ENCODE measurements around the gene GFRA1.

GFRA1 gene

DNA sequence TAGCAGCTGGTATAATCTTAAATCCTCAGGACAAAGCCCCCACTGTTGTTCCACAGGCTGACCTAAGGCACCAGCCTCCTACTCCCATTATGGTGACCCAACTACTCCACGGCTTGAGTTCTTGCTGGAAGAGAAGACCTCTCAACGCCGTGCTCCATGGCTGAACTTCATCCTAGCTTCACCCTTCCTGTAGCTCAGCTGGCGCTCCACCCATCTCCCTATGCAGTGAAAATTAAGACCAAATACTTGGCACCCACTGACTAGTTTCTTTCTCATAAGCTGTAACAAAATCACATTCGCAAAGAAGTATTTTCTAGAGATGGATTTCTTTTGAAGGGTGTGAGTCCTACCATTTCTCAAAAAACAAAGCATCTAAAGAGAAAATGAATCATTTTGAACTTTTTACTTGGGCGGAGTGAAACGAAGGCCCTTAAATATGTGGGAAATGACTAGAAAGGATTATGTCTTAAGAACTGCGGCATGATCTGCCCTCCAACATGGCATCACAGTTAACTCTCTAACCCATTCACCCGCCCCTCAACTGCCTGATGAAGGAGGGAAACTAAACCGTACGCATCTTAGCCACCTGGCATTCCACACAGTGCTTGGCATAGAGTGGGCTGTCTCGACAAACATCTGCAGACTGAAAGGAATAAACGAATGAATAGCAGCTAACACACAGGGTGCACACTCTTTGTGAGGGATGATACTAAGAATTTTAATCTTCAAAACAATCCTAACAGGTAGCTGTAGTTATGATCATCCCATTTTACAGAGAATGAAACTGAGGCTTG is 32.7 kb downstream of the GFRA1 start:
- CTCF ChIA-PET = interaction anchor here (0.6 kb wide), 1 partner anchor 1078 kb away, joined by 3 read pairs; no protein-coding TSS in a partner anchor
- Mint-ChIP-seq H3K27me3 (no peaks in the 10 kb centered on the region), H3K27ac (no peak overlapping the region), H3K36me3 (no peaks in the 10 kb centered on the region), H3K4me3 (no peak overlapping the region), H3K9me3 (peaks cover 1% of the 10 kb centered on the region), H3K4me1 (no peaks in the 10 kb centered on the region)
- DNase-seq = no peak

DNA sequence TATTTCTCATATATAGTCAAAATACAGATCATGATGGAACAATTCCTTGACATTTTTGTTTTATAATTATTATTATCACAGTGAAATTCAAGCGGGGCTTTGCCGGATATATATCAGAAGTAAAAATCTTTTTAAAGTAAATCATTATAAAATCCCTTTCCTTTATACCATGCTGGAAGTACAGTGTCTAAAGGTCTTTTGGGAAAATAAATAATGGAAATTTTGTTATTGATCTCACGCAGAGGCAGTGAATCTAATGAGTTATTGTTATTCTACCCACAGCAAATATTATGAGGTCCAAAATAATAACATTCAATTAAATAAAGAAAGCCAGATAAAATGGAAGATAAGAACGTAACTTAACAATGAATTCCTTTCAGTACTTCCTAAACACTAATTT is 33.8 kb downstream of the GFRA1 start:
- Mint-ChIP-seq H3K4me1 (no peaks in the 10 kb centered on the region), H3K27me3 (no peaks in the 10 kb centered on the region), H3K27ac (no peak overlapping the region), H3K9me3 (peaks cover 3% of the 10 kb centered on the region), H3K36me3 (no peaks in the 10 kb centered on the region), H3K4me3 (no peak overlapping the region)
- no peak for DNase-seq
- CTCF ChIA-PET = no interaction called here

DNA sequence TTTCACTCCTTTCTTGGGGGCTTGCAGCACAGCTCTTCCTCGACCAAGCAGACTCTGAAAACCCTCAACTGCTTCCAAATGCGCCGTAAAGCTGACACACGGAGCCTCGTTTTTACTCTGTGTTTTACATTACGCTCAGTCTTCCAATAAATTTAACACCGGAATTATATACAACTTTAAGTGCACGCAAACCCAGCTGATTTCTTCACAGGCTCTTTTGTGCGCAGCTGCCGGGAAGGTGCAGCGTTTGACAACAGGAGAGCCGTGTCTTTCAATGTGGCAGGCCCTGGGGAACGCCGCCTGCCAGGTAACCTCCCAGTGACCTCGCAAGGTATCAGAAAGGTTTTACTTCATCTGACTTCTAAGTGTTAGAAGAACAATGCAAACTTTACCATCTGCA is 35.0 kb downstream of the GFRA1 start:
- H3K27ac Mint-ChIP-seq = no peak overlapping the region
- DNase-seq = no peak
- H3K27me3 Mint-ChIP-seq = no peaks in the 10 kb centered on the region
- no peaks in the 10 kb centered on the region for H3K36me3 Mint-ChIP-seq
- H3K4me1 Mint-ChIP-seq = no peaks in the 10 kb centered on the region
- H3K4me3 Mint-ChIP-seq = no peak overlapping the region
- CTCF ChIA-PET = no interaction called here
- peaks cover 3% of the 10 kb centered on the region for H3K9me3 Mint-ChIP-seq

DNA sequence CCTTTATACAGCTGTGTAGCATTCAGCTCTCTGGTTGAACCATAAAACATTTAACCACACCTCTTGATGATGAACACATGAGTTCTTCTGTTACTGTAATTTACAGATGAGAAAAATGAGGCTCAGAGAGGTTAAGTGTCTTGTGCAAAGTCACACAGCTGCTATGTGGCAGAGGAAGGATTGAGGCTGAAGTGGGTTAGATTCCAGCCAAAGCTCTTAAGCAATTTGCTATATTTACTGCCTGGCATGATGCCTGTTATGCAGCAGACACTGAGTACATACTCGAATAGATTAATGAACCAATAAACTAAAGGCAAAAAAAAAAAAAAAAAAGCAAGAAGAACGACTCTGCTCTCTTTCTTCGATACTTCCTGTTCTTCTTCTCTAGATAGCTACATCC is 35.7 kb downstream of the GFRA1 start:
- H3K4me3 Mint-ChIP-seq = no peak overlapping the region
- no peaks in the 10 kb centered on the region for H3K36me3 Mint-ChIP-seq
- no peaks in the 10 kb centered on the region for H3K4me1 Mint-ChIP-seq
- H3K27ac Mint-ChIP-seq = no peak overlapping the region
- no peak for DNase-seq
- H3K27me3 Mint-ChIP-seq = no peaks in the 10 kb centered on the region
- CTCF ChIA-PET = no interaction called here
- peaks cover 3% of the 10 kb centered on the region for H3K9me3 Mint-ChIP-seq

DNA sequence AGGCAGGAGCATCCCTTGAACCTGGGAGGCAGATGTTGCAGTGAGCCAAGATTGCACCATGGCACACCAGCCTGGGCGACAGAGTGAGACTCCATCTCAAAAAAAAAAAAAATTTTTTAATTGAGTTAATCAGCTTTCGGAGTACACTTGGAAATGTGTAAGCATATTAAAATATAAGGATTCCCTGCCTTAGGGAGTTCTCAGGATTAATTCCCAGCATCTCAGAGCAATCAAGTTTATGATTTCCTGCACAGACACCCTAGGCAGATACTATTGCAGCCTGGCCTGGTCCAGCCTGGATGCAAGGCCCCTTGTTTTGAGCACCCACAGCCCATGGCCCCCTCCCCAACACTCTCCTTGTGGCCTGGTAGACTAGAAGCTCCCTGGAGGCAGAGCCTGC is 39.8 kb downstream of the GFRA1 start:
- Mint-ChIP-seq H3K36me3 (no peaks in the 10 kb centered on the region), H3K27me3 (no peaks in the 10 kb centered on the region), H3K27ac (no peak overlapping the region), H3K4me1 (no peaks in the 10 kb centered on the region), H3K4me3 (no peak overlapping the region), H3K9me3 (peaks cover 3% of the 10 kb centered on the region)
- DNase-seq = no peak
- CTCF ChIA-PET = no interaction called here

DNA sequence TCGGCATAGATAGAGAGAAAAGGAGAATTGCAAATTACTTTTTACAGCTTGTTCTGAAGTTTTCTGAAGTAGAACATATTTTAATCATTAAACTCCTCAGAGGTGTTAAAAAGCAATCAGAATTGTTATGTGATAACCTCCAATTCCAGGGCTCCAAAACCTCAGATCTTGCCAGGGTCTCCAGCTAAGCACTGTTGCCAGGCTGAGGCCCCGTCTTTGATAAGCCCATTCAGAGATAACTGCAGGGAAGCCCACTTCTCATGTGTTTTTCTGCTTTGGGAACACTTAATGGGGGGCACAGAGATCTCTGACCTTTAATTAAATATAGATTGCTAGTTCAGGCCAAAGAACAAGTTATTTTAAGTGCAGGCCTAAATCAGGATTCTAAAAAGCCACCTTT is 40.4 kb downstream of the GFRA1 start:
- Mint-ChIP-seq H3K27ac (no peak overlapping the region), H3K4me1 (no peaks in the 10 kb centered on the region), H3K4me3 (no peak overlapping the region), H3K9me3 (peaks cover 3% of the 10 kb centered on the region), H3K36me3 (no peaks in the 10 kb centered on the region), H3K27me3 (no peaks in the 10 kb centered on the region)
- CTCF ChIA-PET = no interaction called here
- DNase-seq = no peak

DNA sequence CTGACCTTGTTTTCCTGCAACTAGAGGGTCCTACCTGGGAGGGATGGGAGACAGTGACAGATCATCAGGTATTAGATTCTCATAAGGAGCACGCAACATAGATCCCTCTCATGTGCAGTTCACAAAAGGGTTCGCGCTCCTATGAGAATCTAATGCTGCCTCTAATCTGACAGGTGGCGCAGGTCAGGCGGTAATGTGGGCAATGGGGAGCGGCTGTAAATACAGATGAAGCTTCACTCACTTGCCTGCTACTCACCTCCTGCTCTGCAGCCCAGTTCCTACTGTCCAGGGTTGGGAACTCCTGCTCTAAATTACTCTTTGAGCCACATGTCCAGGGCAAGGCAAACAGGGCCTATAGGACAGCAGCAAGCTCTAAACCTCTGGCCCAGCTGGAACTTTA is 46.2 kb downstream of the GFRA1 start:
- no peak overlapping the region for H3K4me3 Mint-ChIP-seq
- H3K27me3 Mint-ChIP-seq = no peaks in the 10 kb centered on the region
- CTCF ChIA-PET = no interaction called here
- H3K27ac Mint-ChIP-seq = no peak overlapping the region
- H3K4me1 Mint-ChIP-seq = no peaks in the 10 kb centered on the region
- H3K36me3 Mint-ChIP-seq = no peaks in the 10 kb centered on the region
- no peak for DNase-seq
- H3K9me3 Mint-ChIP-seq = no peaks in the 10 kb centered on the region

DNA sequence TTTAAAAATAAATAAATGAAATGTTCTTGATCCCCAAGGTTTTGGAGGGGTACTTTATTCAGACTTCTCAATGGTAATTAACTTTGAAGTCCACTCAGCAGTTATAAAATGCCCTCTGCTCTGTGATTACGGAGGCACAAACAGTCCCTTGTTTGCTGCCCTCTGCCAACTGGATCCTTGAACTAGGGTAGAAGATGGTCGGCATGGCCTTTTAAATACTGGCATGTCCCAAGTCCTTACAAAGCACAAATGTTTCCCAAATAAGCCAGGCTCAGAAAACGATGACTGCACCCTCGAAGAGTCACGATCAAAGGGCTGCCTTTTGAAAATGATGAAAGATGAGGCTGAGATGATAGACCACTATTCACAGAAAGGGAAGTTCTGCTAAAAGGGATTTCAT is 47.0 kb downstream of the GFRA1 start:
- CTCF ChIA-PET = no interaction called here
- no peak overlapping the region for H3K4me3 Mint-ChIP-seq
- no peaks in the 10 kb centered on the region for H3K9me3 Mint-ChIP-seq
- DNase-seq = no peak
- H3K36me3 Mint-ChIP-seq = no peaks in the 10 kb centered on the region
- H3K27me3 Mint-ChIP-seq = no peaks in the 10 kb centered on the region
- peak overlapping the region; percentile 56 for H3K27ac Mint-ChIP-seq
- no peaks in the 10 kb centered on the region for H3K4me1 Mint-ChIP-seq

DNA sequence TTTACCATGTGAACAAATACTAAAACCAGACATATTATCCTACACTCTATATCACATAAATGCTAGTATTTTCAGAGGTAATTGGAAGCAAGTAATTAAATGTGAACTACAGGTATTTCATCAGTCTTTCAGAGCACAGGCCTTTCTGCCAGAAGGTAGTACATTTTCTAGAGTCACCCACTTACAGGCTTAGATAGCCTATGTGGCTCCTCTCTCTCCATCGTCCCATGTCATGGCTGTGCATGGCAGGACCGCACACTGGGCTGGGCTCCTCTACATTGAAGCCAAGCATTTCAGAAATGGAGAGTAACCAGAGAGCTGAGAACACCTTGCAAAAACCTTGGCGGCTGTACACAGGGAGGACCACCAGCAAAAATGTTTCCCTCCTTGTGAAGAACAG is 49.7 kb downstream of the GFRA1 start:
- no peak overlapping the region for H3K4me3 Mint-ChIP-seq
- H3K9me3 Mint-ChIP-seq = no peaks in the 10 kb centered on the region
- H3K27me3 Mint-ChIP-seq = no peaks in the 10 kb centered on the region
- no peak overlapping the region for H3K27ac Mint-ChIP-seq
- no peak for DNase-seq
- no peaks in the 10 kb centered on the region for H3K4me1 Mint-ChIP-seq
- CTCF ChIA-PET = no interaction called here
- no peaks in the 10 kb centered on the region for H3K36me3 Mint-ChIP-seq

DNA sequence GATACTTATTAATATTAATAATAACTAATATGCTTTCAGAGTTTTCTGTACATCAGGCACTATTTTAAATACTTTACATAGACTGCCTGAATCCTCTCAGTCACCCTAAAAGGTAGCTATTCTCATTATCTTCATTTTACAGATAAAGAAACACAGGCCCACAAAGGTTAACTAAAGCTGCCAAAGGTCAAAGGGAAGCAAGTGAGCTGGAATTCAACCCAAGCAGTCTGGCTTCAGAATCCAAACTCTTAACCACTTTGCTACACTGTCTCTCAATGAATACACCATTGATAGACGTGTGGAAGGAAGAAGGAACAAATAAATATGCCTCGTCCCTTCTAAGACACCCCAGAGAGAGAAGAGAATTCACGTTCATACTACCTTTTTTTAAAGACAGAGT is 52.0 kb downstream of the GFRA1 start:
- Mint-ChIP-seq H3K27me3 (no peaks in the 10 kb centered on the region), H3K36me3 (no peaks in the 10 kb centered on the region)
- CTCF ChIA-PET = no interaction called here

DNA sequence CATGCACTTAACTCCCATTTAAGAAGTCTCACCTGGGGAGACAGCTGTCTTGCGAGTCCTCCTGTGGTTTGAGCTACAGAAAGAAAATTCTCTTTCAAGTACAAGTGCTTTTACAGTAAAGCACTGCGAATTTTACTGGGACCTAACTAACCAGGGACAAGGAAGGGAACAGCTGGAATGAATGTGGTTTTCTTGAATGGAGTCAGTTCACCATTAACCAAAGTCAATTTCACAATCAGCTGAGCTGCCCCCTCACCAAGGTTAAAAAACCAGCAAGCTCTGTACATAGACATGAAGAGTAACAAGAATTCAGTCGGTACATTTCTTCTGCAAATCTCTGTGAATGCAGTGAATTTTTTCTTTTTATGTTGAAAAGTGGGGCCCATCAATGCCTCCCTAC is 56.3 kb downstream of the GFRA1 start:
- Mint-ChIP-seq H3K27ac (no peak overlapping the region), H3K27me3 (no peaks in the 10 kb centered on the region), H3K4me1 (no peaks in the 10 kb centered on the region), H3K9me3 (no peaks in the 10 kb centered on the region), H3K36me3 (no peaks in the 10 kb centered on the region), H3K4me3 (no peak overlapping the region)
- CTCF ChIA-PET = no interaction called here
- DNase-seq = no peak

More for the DNA sequence above, 52.0 kb downstream of the GFRA1 start:
- Mint-ChIP-seq H3K4me1 (no peaks in the 10 kb centered on the region), H3K27ac (no peak overlapping the region), H3K9me3 (no peaks in the 10 kb centered on the region), H3K4me3 (no peak overlapping the region)
- DNase-seq = no peak

DNA sequence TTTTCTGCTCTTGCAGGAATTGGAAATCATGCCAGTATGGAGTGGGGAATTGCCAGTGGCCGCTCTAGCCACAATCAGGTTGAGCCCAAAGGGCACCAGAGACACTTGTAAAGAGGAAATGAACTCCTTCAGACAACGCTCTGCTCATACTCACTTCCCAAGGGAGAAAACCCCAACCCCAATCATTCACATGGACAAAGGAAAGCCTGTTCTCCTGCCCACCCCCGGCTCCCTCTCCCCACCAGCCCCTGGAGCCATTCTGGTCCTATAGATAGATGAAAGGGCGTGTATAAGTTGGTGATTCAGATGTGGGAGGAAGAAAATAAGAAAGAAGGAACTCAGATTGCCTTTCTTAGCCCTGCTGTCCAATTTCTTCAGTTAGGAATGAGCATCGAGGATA is 57.4 kb downstream of the GFRA1 start:
- H3K36me3 Mint-ChIP-seq = no peaks in the 10 kb centered on the region

DNA sequence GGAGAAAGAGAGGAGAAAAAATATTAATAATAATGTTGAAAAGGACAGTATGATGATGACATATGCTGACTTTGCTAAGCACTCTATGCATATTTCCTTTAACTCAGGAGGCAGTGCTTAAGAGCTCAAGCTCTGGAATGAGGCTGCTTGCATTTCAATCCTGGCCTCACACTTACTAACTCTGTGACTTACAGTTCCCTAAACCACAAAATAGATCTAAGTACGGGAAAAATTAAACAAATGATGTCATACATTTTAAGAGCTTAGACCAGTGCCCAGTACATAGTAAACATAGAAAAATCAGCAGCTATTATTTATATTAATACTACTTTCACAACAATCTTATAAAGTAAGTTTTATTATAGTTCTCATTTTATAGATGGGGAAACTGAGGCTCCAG is 61.3 kb downstream of the GFRA1 start:
- Mint-ChIP-seq H3K9me3 (no peaks in the 10 kb centered on the region), H3K4me1 (no peaks in the 10 kb centered on the region), H3K27ac (no peak overlapping the region), H3K27me3 (no peaks in the 10 kb centered on the region), H3K4me3 (no peak overlapping the region), H3K36me3 (no peaks in the 10 kb centered on the region)
- DNase-seq = no peak
- CTCF ChIA-PET = no interaction called here

More for the DNA sequence above, 57.4 kb downstream of the GFRA1 start:
- H3K4me3 Mint-ChIP-seq = no peak overlapping the region
- H3K27ac Mint-ChIP-seq = no peak overlapping the region
- no peaks in the 10 kb centered on the region for H3K9me3 Mint-ChIP-seq
- no peaks in the 10 kb centered on the region for H3K27me3 Mint-ChIP-seq
- H3K4me1 Mint-ChIP-seq = no peaks in the 10 kb centered on the region
- DNase-seq = no peak
- CTCF ChIA-PET = no interaction called here

DNA sequence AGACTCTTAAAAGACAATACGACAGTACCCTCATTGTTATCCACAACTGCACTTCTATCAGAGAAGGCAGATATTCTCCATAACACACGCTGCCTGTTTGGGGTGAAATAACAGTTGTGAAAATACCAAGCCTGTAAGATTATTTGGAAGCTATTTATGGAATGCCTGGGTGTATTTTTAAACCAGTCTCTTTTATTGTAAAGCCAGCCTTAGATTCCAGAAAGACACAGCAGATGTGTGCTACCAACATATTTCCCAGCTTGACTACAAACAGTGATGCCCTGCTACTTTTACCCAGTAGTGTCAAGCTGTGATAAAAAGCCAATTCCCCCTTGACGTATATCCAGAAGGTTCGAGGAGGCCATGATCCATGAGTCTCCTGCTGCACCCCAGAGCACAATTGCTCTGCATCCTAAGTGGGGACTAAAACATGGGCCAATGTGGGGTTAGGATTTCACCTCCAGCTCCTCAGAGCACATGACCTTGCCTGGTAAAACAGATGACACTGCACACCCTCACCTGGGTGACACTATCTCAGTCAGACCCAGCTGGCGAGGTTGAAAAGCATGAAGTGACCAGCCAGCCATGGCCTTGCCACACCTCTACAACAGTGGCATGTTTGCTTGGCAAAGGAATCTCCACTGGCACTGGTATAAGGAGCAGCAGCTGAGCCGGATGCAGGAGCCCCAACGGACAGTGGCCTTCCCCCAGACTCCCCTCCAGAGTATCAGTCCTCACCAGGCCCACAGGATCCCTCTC is 62.2 kb downstream of the GFRA1 start:
- Mint-ChIP-seq H3K27me3 (no peaks in the 10 kb centered on the region), H3K27ac (no peak overlapping the region), H3K36me3 (no peaks in the 10 kb centered on the region), H3K4me3 (no peak overlapping the region), H3K9me3 (no peaks in the 10 kb centered on the region), H3K4me1 (no peaks in the 10 kb centered on the region)
- CTCF ChIA-PET = no interaction called here
- no peak for DNase-seq

DNA sequence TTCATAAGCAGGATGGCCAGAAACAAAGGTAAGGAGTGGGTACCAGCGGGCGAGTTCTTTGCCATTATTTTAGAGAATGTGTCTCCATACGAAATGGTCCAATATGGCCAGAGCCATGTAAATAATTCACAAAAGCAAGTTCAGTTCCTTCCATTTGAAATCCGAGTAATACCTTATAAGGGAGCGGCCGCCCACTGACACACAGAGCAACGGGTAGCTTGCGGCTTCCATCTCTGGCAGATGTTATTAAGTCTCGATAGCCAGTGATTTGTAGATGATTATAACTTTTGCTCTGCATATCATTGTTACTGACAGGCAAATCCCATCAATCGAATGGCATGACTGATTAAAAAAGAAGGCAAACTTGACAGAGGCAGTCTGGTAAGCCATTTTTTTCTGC is 63.2 kb downstream of the GFRA1 start:
- H3K4me3 Mint-ChIP-seq = no peak overlapping the region
- H3K27me3 Mint-ChIP-seq = no peaks in the 10 kb centered on the region
- no peak overlapping the region for H3K27ac Mint-ChIP-seq
- no peaks in the 10 kb centered on the region for H3K9me3 Mint-ChIP-seq
- no peaks in the 10 kb centered on the region for H3K4me1 Mint-ChIP-seq
- no peak for DNase-seq
- H3K36me3 Mint-ChIP-seq = no peaks in the 10 kb centered on the region
- CTCF ChIA-PET = no interaction called here
